ENCODE measurements around the gene HBZ.

DNA sequence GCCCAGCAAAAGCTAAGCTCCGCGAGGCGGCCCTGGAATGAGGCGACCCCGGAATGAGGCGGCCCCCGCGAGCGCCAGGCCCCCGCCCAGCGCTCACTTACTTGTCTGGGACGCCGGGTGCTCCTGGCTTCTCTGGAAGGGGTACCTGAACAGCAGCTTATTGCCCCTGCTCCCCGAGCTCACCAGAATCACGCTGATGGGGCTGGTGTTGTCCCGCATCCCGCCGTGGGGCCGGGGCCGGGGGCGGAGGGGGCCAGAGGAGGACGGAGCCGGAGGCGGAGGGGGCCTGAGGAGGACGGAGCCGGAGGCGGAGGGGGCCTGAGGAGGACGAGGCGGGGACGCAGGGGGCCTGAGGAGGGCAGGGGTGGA, 14.4 kb upstream of the HBZ start:
- TF ChIP-seq POLR2AphosphoS5 (IDR thresholded peaks at IDR 0.05) (no peak), CTCF (IDR thresholded peaks at IDR 0.05) (no peak)

All from sigmoid colon (tissue), 4 donors.